Thoracic aorta (tissue), 2 donors: ENCODE measurements around the gene OR2AG1. TPM values are rescaled to one million over a fixed set of nuclear protein-coding genes. Genes with fewer than 3 reads are reported as not detected.

Source experiments
- ATAC-seq: fragments of 150-250 bp; one replicate; pipeline ENCODE4 v1.8.0; 2017; ENCODE audit warnings: low read depth; ENCODE audit not compliant: insufficient number of reproducible peaks, low FRiP score
- DNase-seq: peaks from one replicate; pipeline ENCODE4 v3.0.0-alpha.2; 2020; ENCODE audit warnings: low spot score
- H3K27ac ChIP-seq, 2 donors: fragments of 200-600 bp; sonication (generic); 1 replicate in 1 of 2; 2 replicates in 1 of 2; pipeline ENCODE4 v1.5.1; 2016; ENCODE audit warnings: mild to moderate bottlenecking in 2 of 2, moderate library complexity in 2 of 2
- H3K27me3 ChIP-seq: fragments of 200-600 bp; sonication (generic); replicated peaks from 2 replicates; pipeline ENCODE4 v1.6.0; 2016; ENCODE audit warnings: mild to moderate bottlenecking; ENCODE audit not compliant: insufficient read depth
- H3K36me3 ChIP-seq: fragments of 200-600 bp; sonication (generic); one replicate; pipeline ENCODE4 v1.5.1; 2016
- H3K4me1 ChIP-seq, 2 donors: fragments of 200-600 bp; sonication (generic); 1 replicate in 1 of 2; 2 replicates in 1 of 2; pipeline versions ENCODE4 v1.5.1 to v1.6.0; 2016; ENCODE audit warnings: low read depth in 2 of 2, mild to moderate bottlenecking in 1 of 2; ENCODE audit not compliant: control insufficient read depth in 1 of 2
- H3K4me3 ChIP-seq: fragments of 200-600 bp; sonication (generic); 2 replicates; pipeline ENCODE4 v1.5.1; 2016; ENCODE audit warnings: mild to moderate bottlenecking
- H3K9me3 ChIP-seq: fragments of 200-600 bp; sonication (generic); 2 replicates; pipeline ENCODE4 v1.5.1; 2016
- CTCF ChIP-seq: fragments of 200-600 bp; sonication (generic); IDR thresholded peaks from one replicate; pipeline ENCODE4 v1.5.1; 2019; ENCODE audit warnings: antibody characterized with exemption
- total RNA-seq, 2 donors: library from RNA; depleted of rRNA; stranded (reverse); fragments of >200 nt; gene quantifications; one replicate each; pipeline versions ENCODE4 v1.1.0 to v1.2.3, GENCODE V29; 2016

OR2AG1 gene
- not detected for total RNA-seq

- no peak for TF ChIP-seq CTCF
These were observed at the start of gene OR2AG1 for GRCh38 chr11:6782720-6783119. TSS of gene OR2AG1 (plus strand) at chr11:6783020. CDS start at chr11:6785038, 2,018 bp downstream.

GRCh38 chr11:6733326-6734275 lies 49.2 kb upstream of the OR2AG1 start:
- Histone ChIP-seq H3K36me3 (no peaks in the 10 kb centered on the region), H3K27me3 (no peaks in the 10 kb centered on the region), H3K9me3 (no peaks in the 10 kb centered on the region), H3K4me1 (no peaks in the 10 kb centered on the region), H3K4me3 (no peak overlapping the region), H3K27ac (no peak overlapping the region)
- ATAC-seq (no peak), DNase-seq (no peak)
- no peak for TF ChIP-seq CTCF

More at GRCh38 chr11:6782720-6783119, at the start of gene OR2AG1:
- Histone ChIP-seq H3K9me3 (no peaks in the 10 kb centered on the region), H3K27ac (no peak within 1 kb of the TSS), H3K4me3 (no peak within 1 kb of the TSS), H3K27me3 (no peaks in the 10 kb centered on the region), H3K36me3 (no peaks in the 10 kb centered on the region), H3K4me1 (no peaks in the 10 kb centered on the region)
- no peak for ATAC-seq
- DNase-seq, result no peak

GRCh38 chr11:6734616-6735015 lies 48.2 kb upstream of the OR2AG1 start:
- ATAC-seq (no peak), DNase-seq (no peak)
- no peak for TF ChIP-seq CTCF
- no peaks in the 10 kb centered on the region for H3K27me3 ChIP-seq
- no peak overlapping the region for H3K4me3 ChIP-seq
- no peaks in the 10 kb centered on the region for H3K4me1 ChIP-seq
- no peaks in the 10 kb centered on the region for H3K36me3 ChIP-seq
- H3K9me3 ChIP-seq, result no peaks in the 10 kb centered on the region
- H3K27ac ChIP-seq, result no peak overlapping the region

- H3K27me3 ChIP-seq, result no peaks in the 10 kb centered on the region
- no peak for TF ChIP-seq CTCF
- no peaks in the 10 kb centered on the region for H3K36me3 ChIP-seq
- DNase-seq, result no peak
- no peak overlapping the region for H3K4me3 ChIP-seq
- H3K9me3 ChIP-seq, result no peaks in the 10 kb centered on the region
- ATAC-seq, result no peak
- no peaks in the 10 kb centered on the region for H3K4me1 ChIP-seq
- no peak overlapping the region for H3K27ac ChIP-seq
These were observed 47.5 kb upstream of the OR2AG1 start for GRCh38 chr11:6735306-6735705.

GRCh38 chr11:6736495-6737121 lies 46.2 kb upstream of the OR2AG1 start:
- Histone ChIP-seq H3K27me3 (no peaks in the 10 kb centered on the region), H3K4me1 (no peaks in the 10 kb centered on the region), H3K4me3 (no peak overlapping the region), H3K9me3 (no peaks in the 10 kb centered on the region), H3K36me3 (no peaks in the 10 kb centered on the region), H3K27ac (no peak overlapping the region)
- no peak for TF ChIP-seq CTCF
- ATAC-seq (no peak), DNase-seq (no peak)
